Endothelial cell of umbilical vein (primary cell): Measurements from ENCODE around the gene PELI3. TPM values are rescaled to one million over a fixed set of nuclear protein-coding genes. Genes with fewer than 3 reads are reported as not detected.

ENCODE experiments used
- BruUV-seq: library from RNA; stranded (reverse); fragments of 400-500 nt; replicated peaks from 2 replicates; lab custom pipeline; 2021; lab: Mats Ljungman, UMichigan
- CTCF ChIA-PET: fragments of 300-600, 350-600 bp; sonication (Branson Sonifier 250); formaldehyde crosslinking; loops from one replicate; lab custom pipeline; 2021; ENCODE audit warnings: antibody characterized with exemption, inconsistent platforms; lab: Charles Lee
- POLR2A ChIA-PET: fragments of 300-600, 350-600 bp; sonication (Branson Sonifier 250); formaldehyde crosslinking; loops from one replicate; lab custom pipeline; 2021; ENCODE audit warnings: antibody characterized with exemption, inconsistent platforms; lab: Charles Lee
- DNase-seq: peaks from one replicate; pipeline ENCODE4 v3.0.0-alpha.2; 2011; ENCODE audit warnings: low read depth, low spot score
- FAIRE-seq: peaks from 2 replicates; lab custom pipeline; 2011; peaks lifted over from hg19 to GRCh38; lab: Jason Lieb, UNC
- H2AFZ ChIP-seq: 2 replicates; pipeline ENCODE4 v1.6.0; 2012; ENCODE audit warnings: low read depth, low read length, control low read depth, inconsistent platforms
- H3K27ac ChIP-seq: 2 replicates; pipeline ENCODE4 v1.5.1; 2011; ENCODE audit warnings: low read depth, mild to moderate bottlenecking, control low read depth, low read length, moderate library complexity; ENCODE audit not compliant: insufficient read depth
- H3K27me3 ChIP-seq, 2 experiments: 2 replicates each; pipeline versions ENCODE4 v1.6.0 to v1.6.1; 2011; ENCODE audit warnings: low read length in 2 of 2, mixed read lengths in 1 of 2; ENCODE audit not compliant: control insufficient read depth in 2 of 2, insufficient read depth in 2 of 2
- H3K36me3 ChIP-seq, 2 experiments: 2 replicates in 1 of 2; 3 replicates in 1 of 2; pipeline ENCODE4 v1.5.1; 2011; ENCODE audit warnings: low read length in 2 of 2, mild to moderate bottlenecking in 1 of 2, moderate library complexity in 1 of 2; ENCODE audit not compliant: control insufficient read depth in 2 of 2, insufficient read depth in 2 of 2; ENCODE audit errors: extremely low read depth in 1 of 2
- H3K4me1 ChIP-seq: 3 replicates; pipeline ENCODE4 v1.5.1; 2011; ENCODE audit warnings: mild to moderate bottlenecking, low read length; ENCODE audit not compliant: control insufficient read depth, insufficient read depth; ENCODE audit errors: extremely low read depth
- H3K4me2 ChIP-seq: 2 replicates; pipeline ENCODE4 v1.6.1; 2011; ENCODE audit warnings: low read length, control low read depth, mixed read lengths; ENCODE audit not compliant: insufficient read depth
- H3K4me3 ChIP-seq, 3 experiments: fragments of 200-600 bp in 1 of 3; sonication (generic), shearing (Covaris generic) in 1 of 3; replicated peaks in 1 of 3; 2 replicates each; pipeline ENCODE4 v1.5.1; 2011 to 2016; ENCODE audit warnings: control low read depth in 3 of 3, low read length in 3 of 3, mild to moderate bottlenecking in 2 of 3, inconsistent platforms in 1 of 3, low read depth in 1 of 3, moderate library complexity in 1 of 3; ENCODE audit not compliant: insufficient read depth in 1 of 3
- H3K79me2 ChIP-seq: 2 replicates; pipeline ENCODE4 v1.6.0; 2012; ENCODE audit warnings: low read length, inconsistent platforms; ENCODE audit not compliant: control insufficient read depth, insufficient read depth
- H3K9ac ChIP-seq: replicated peaks from 2 replicates; pipeline ENCODE3; 2011; ENCODE audit warnings: low read length, control low read depth; ENCODE audit not compliant: insufficient read depth; ENCODE audit errors: extremely low read depth
- H3K9me1 ChIP-seq: replicated peaks from 3 replicates; pipeline ENCODE4 v1.6.0; 2011; ENCODE audit warnings: mild to moderate bottlenecking, low read length; ENCODE audit not compliant: control insufficient read depth, insufficient read depth; ENCODE audit errors: extremely low read depth
- H3K9me3 ChIP-seq: replicated peaks from 2 replicates; pipeline ENCODE4 v1.5.1; 2012; ENCODE audit warnings: low read length, inconsistent platforms; ENCODE audit not compliant: control insufficient read depth, insufficient read depth
- H4K20me1 ChIP-seq: replicated peaks from 2 replicates; pipeline ENCODE3; 2011; ENCODE audit warnings: mild to moderate bottlenecking, low read length; ENCODE audit not compliant: control insufficient read depth, insufficient read depth; ENCODE audit errors: extremely low read depth
- CTCF ChIP-seq, 2 donors: IDR thresholded peaks; 1 replicate in 1 of 2; 2 replicates in 1 of 2; pipeline ENCODE4 v1.5.1; 2011; ENCODE audit warnings: low read length in 2 of 2, mild to moderate bottlenecking in 2 of 2, moderate library complexity in 2 of 2, control low read depth in 1 of 2, inconsistent platforms in 1 of 2, low read depth in 1 of 2; ENCODE audit not compliant: insufficient read depth in 1 of 2; ENCODE audit errors: extremely low read depth in 1 of 2
- EZH2 ChIP-seq: IDR thresholded peaks from 2 replicates; pipeline ENCODE4 v1.6.1; 2012; ENCODE audit warnings: borderline replicate concordance, low read depth, mild to moderate bottlenecking, moderate library complexity, low read length, inconsistent platforms; ENCODE audit not compliant: severe bottlenecking
- FOS ChIP-seq: IDR thresholded peaks from 2 replicates; pipeline ENCODE4 v1.6.1; 2011; ENCODE audit warnings: mild to moderate bottlenecking, low read length, moderate library complexity, borderline replicate concordance; ENCODE audit not compliant: insufficient read depth
- GATA2 ChIP-seq: IDR thresholded peaks from 2 replicates; pipeline ENCODE4 v1.7.0; 2011; ENCODE audit warnings: low read depth, mild to moderate bottlenecking, moderate library complexity, mixed read lengths, low read length; ENCODE audit not compliant: insufficient read length, insufficient read depth
- JUN ChIP-seq: IDR thresholded peaks from 2 replicates; pipeline ENCODE4 v1.6.1; 2011; ENCODE audit warnings: borderline replicate concordance, low read depth; ENCODE audit not compliant: insufficient read length, insufficient read depth
- MAX ChIP-seq: IDR thresholded peaks from 2 replicates; pipeline ENCODE4 v1.6.1; 2011; ENCODE audit not compliant: insufficient read depth, insufficient read length
- MYC ChIP-seq: IDR thresholded peaks from one replicate; pipeline ENCODE4 v1.6.1; 2011; ENCODE audit warnings: mild to moderate bottlenecking, low read depth, low read length
- POLR2A ChIP-seq: IDR thresholded peaks from 2 replicates; pipeline ENCODE4 v1.6.1; 2012; ENCODE audit warnings: low read depth, mild to moderate bottlenecking, control low read depth, low read length
- POLR2AphosphoS5 ChIP-seq: IDR thresholded peaks from 2 replicates; pipeline ENCODE4 v1.6.1; 2012; ENCODE audit warnings: low read depth, mild to moderate bottlenecking, control low read depth, low read length, moderate library complexity; ENCODE audit not compliant: insufficient read depth
- dilution Hi-C: fragments of 300-500 bp; cut with MboI; formaldehyde crosslinking; loops from one replicate; pipeline ENCODE4 v1.15.0; 2019; ENCODE audit warnings: low sequenced_read_pairs; ENCODE audit not compliant: extremely low pct_ligation_motif_present
- intact Hi-C: fragments of 100-400 bp; cut with micrococcal nuclease; formaldehyde crosslinking; loops from one replicate; pipeline ENCODE4 v1.10.0; 2022
- polyA plus RNA-seq, 4 experiments: library from polyadenylated mRNA; depleted of rRNA in 3 of 4; stranded (reverse) in 3 of 4; unstranded in 1 of 4; fragments of >200 nt; gene quantifications; 2 replicates each; pipeline versions ENCODE4 v1.2.1 to v1.2.3, GENCODE V29; 2011 to 2012; ENCODE audit warnings: missing spikeins in 1 of 4
- total RNA-seq: library from RNA; stranded (reverse); gene quantifications from 2 replicates; pipeline ENCODE4 v1.2.3, GENCODE V29; 2021

Gene PELI3
- total and polyA plus RNA-seq, 2 donors (not counting 3 experiments of a cell fraction or from before 2014, with no cell fraction given): 2.8 to 2.9 TPM

- no peak for DNase-seq
- POLR2A ChIA-PET: no interaction called here
These were observed 4.4 kb downstream of the PELI3 start for GRCh38 chr11:66471142-66471541.

GRCh38 chr11:66472054-66472453 is 5.3 kb downstream of the PELI3 start:
- Histone ChIP-seq H2AFZ (no peak overlapping the region), H3K9me1 (no peaks in the 10 kb centered on the region), H3K9ac (no peak overlapping the region), H3K36me3 (no peaks in the 10 kb centered on the region), H3K9me3 (no peaks in the 10 kb centered on the region), H3K4me3 (no peak overlapping the region), H3K79me2 (no peaks in the 10 kb centered on the region), H3K4me1 (peaks cover 6% of the 10 kb centered on the region), H4K20me1 (no peaks in the 10 kb centered on the region), H3K27ac (no peak overlapping the region), H3K4me2 (no peak overlapping the region), H3K27me3 (no peaks in the 10 kb centered on the region)
- POLR2A ChIA-PET: no interaction called here
- TF ChIP-seq MAX (no peak), FOS (no peak), POLR2AphosphoS5 (no peak), GATA2 (no peak), CTCF (IDR thresholded peaks at IDR 0.05; ENCODE audit: extremely low read depth in 1 of 2, insufficient read depth in 1 of 2, low read depth in 1 of 2, low read length in 2 of 2) (no peak), MYC (no peak), EZH2 (no peak), JUN (no peak), POLR2A (no peak)
- FAIRE-seq (no peak), DNase-seq (no peak)
- CTCF ChIA-PET: interaction anchor here (2.1 kb wide), 1 partner anchor 33 kb away, joined by 5 read pairs; the partner anchor contains the start of gene MRPL11
- dilution Hi-C loops (no loop called here), intact Hi-C loops (no loop called here)
- no TSS peak for BruUV-seq

More at GRCh38 chr11:66471142-66471541, 4.4 kb downstream of the PELI3 start:
- Histone ChIP-seq H3K79me2 (no peaks in the 10 kb centered on the region), H3K4me2 (no peak overlapping the region), H3K9ac (no peak overlapping the region), H3K27ac (no peak overlapping the region), H3K9me1 (no peaks in the 10 kb centered on the region), H3K4me3 (no peak overlapping the region), H3K27me3 (no peaks in the 10 kb centered on the region), H3K36me3 (no peaks in the 10 kb centered on the region), H3K9me3 (no peaks in the 10 kb centered on the region), H4K20me1 (no peaks in the 10 kb centered on the region), H3K4me1 (peaks cover 10% of the 10 kb centered on the region), H2AFZ (no peak overlapping the region)
- dilution Hi-C loops: no loop called here
- intact Hi-C loops: no loop called here
- CTCF ChIA-PET: interaction anchor here (1.5 to 2.1 kb wide), 3 partner anchors 8 to 32 kb away, joined by 3 to 5 read pairs (median 4); partner anchors contain the start of genes DPP3 and MRPL11
- no TSS peak for BruUV-seq
- no peak for TF ChIP-seq MYC
- no peak for FAIRE-seq
